ENCODE results near the gene ATP1A1.

Gene ATP1A1

GRCh38 chr1:116433275-116434257 lies 60.5 kb downstream of the ATP1A1 start:
- Mint-ChIP-seq H3K27ac (no peak overlapping the region), H3K27me3 (ENCODE audit: low read depth) (peaks cover 28% of the 10 kb centered on the region), H3K9me3 (no peaks in the 10 kb centered on the region), H3K4me1 (ENCODE audit: low read depth) (no peaks in the 10 kb centered on the region), H3K4me3 (no peak overlapping the region), H3K36me3 (ENCODE audit: low read depth) (no peaks in the 10 kb centered on the region)

DNA sequence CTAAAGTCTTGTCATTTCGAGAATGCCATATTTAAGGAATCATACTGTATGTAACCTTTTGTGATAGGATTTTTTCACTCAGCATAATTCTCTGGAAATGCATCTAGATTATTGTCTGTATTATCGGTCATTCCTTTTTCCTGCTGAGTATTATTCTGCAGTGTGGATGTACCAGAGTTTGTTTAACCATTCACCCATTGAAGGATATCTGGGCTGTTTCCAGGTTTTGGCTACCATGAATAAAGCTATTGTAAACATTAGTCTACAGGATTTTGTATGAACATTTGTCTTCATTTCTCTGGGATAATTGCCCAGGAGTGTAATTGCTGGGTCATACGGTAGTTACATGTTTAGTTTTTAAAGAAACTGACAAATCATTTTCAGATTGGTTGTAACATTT lies 61.8 kb downstream of the ATP1A1 start:
- Mint-ChIP-seq H3K4me3 (no peak overlapping the region), H3K27ac (no peak overlapping the region), H3K9me3 (no peaks in the 10 kb centered on the region), H3K4me1 (ENCODE audit: low read depth) (no peaks in the 10 kb centered on the region), H3K27me3 (ENCODE audit: low read depth) (peaks cover 36% of the 10 kb centered on the region), H3K36me3 (ENCODE audit: low read depth) (no peaks in the 10 kb centered on the region)

DNA sequence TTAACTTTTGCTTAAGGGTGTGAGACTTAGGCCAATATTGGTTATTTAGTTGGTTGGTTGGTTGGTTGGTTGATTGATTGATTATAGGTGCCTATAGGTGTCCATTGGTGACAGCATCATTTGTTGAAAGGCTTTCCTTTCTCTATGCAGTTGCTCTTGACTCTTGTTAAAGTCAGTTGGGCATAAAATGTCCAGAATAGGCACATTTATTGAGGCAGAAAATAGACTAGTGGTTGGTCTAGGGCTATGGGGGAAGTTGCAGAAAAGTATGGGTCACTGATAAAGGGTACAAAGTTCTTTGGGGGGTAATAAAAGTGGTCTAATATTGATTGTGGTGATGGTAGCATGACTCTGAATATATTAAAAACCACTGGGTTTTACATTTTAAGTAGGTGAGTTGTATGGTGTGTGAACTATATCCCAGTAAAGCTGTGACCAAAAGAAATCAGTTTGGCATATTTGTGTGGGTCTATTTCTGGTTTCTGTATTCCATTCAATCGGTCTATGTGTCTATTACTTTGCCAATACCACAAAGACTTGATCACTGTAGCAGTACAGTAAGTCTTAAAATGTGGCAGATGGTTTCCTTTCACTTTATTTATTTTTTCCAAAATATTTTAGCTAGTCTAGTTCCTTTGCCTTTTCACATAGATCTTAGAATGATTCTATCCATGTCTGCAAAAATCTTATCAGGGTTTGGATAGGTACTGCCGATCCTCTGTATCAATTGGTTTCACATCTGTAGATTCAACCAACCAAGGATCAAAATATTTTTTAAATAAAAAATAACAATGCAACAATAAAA lies 63.0 kb downstream of the ATP1A1 start:
- Mint-ChIP-seq H3K27me3 (ENCODE audit: low read depth) (peaks cover 38% of the 10 kb centered on the region), H3K27ac (no peak overlapping the region), H3K4me1 (ENCODE audit: low read depth) (no peaks in the 10 kb centered on the region), H3K4me3 (no peak overlapping the region), H3K36me3 (ENCODE audit: low read depth) (no peaks in the 10 kb centered on the region), H3K9me3 (no peaks in the 10 kb centered on the region)

DNA sequence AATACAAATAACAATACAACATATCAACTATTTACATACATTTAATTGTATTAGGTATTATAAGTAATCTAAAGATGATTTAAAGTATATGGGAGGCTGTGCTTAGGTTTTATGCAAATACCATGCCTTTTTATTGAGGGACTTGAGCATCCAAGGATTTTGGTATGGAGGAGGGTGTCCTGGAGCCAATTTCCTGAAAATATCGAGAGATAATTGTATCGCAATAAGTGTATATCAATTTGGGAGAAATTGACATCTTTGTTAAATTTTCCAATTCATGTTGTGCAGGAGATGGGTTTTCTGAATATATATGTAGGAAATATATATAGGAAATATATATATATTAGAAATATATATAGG lies 63.5 kb downstream of the ATP1A1 start:
- Mint-ChIP-seq H3K27me3 (ENCODE audit: low read depth) (peaks cover 44% of the 10 kb centered on the region), H3K36me3 (ENCODE audit: low read depth) (no peaks in the 10 kb centered on the region), H3K9me3 (no peaks in the 10 kb centered on the region), H3K4me1 (ENCODE audit: low read depth) (no peaks in the 10 kb centered on the region), H3K4me3 (no peak overlapping the region), H3K27ac (no peak overlapping the region)

DNA sequence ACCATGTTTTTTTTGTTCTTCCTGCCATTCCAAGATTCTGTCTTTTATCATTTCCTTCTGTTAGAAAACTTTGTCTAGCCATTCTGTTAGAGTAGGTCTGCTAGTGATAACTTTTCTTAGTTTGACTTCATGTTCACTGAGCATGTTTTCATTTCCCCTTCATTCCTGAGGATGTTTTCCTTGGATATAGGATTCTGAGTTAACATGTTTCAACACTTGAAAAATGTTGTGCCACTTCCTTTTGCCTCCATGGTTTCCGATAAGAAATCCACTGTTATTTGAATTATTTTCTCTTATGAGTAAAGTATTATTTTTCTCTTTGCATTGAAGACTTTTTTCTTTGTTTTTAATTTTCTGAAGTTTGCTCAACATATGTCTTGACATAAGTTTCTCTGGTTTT lies 66.7 kb downstream of the ATP1A1 start:
- no peak overlapping the region for H3K4me3 Mint-ChIP-seq
- H3K27me3 Mint-ChIP-seq (ENCODE audit: low read depth), result peaks cover 53% of the 10 kb centered on the region
- no peaks in the 10 kb centered on the region for H3K4me1 Mint-ChIP-seq (ENCODE audit: low read depth)
- no peaks in the 10 kb centered on the region for H3K36me3 Mint-ChIP-seq (ENCODE audit: low read depth)
- H3K27ac Mint-ChIP-seq, result no peak overlapping the region
- H3K9me3 Mint-ChIP-seq, result no peaks in the 10 kb centered on the region

DNA sequence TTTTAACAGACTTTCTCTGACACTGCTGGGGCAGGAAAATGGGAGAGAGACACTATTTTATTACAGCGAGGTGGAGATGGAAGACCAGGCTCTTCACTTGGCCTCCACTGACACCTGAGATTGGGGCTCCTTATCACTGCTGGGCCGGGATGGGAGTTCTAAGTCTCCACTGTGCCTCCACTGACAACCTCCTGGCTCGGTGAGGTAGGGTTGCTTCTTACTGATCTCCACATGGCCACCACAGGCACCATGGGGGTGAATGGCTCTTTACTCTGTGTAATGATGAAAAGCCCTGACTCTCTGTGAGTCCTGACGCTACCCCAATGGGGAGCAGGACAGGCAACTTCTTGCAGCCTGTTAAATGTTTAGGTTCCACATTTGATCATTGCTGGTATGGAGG lies 67.7 kb downstream of the ATP1A1 start:
- Mint-ChIP-seq H3K27me3 (ENCODE audit: low read depth) (peaks cover 58% of the 10 kb centered on the region), H3K4me3 (no peak overlapping the region), H3K27ac (no peak overlapping the region), H3K9me3 (no peaks in the 10 kb centered on the region), H3K4me1 (ENCODE audit: low read depth) (no peaks in the 10 kb centered on the region), H3K36me3 (ENCODE audit: low read depth) (no peaks in the 10 kb centered on the region)

GRCh38 chr1:116445534-116445933 lies 72.5 kb downstream of the ATP1A1 start:
- no peak overlapping the region for H3K4me3 Mint-ChIP-seq
- no peaks in the 10 kb centered on the region for H3K4me1 Mint-ChIP-seq (ENCODE audit: low read depth)
- peaks cover 33% of the 10 kb centered on the region for H3K27me3 Mint-ChIP-seq (ENCODE audit: low read depth)
- no peaks in the 10 kb centered on the region for H3K36me3 Mint-ChIP-seq (ENCODE audit: low read depth)
- H3K27ac Mint-ChIP-seq, result no peak overlapping the region
- H3K9me3 Mint-ChIP-seq, result no peaks in the 10 kb centered on the region

GRCh38 chr1:116446686-116447085 lies 73.6 kb downstream of the ATP1A1 start:
- H3K27me3 Mint-ChIP-seq (ENCODE audit: low read depth), result peaks cover 21% of the 10 kb centered on the region
- no peak overlapping the region for H3K27ac Mint-ChIP-seq
- H3K4me1 Mint-ChIP-seq (ENCODE audit: low read depth), result no peaks in the 10 kb centered on the region
- no peak overlapping the region for H3K4me3 Mint-ChIP-seq
- no peaks in the 10 kb centered on the region for H3K36me3 Mint-ChIP-seq (ENCODE audit: low read depth)
- no peaks in the 10 kb centered on the region for H3K9me3 Mint-ChIP-seq

DNA sequence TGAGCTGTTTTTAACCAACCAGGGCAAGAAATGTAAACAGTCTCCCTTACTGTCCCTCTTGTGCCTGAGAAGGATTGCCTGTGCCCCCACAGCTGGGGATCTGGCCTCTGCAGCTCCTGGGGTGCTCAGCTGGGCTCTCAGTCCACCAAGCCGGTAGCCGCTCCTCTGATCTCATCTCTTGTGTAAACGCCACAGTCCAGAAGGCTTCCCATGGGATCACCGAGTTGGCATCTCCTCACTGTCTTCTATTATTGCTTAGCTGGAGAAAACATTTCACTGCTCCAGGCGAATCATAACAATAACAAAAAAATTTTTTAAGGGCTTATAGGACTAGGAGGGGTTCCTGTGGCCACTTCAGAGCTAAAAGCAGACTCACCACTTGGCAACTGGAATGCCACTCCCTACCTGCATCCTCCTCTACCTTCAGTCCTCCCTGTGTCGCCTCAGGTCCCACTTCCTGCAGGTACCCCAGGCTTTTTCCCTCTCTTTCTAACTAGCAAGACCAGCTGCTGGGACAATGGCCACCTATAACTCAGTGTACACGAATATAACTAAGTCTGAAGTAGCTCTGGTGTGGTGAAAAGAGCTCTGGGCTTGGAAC lies 75.8 kb downstream of the ATP1A1 start:
- Mint-ChIP-seq H3K4me1 (ENCODE audit: low read depth) (no peaks in the 10 kb centered on the region), H3K36me3 (ENCODE audit: low read depth) (no peaks in the 10 kb centered on the region), H3K9me3 (no peaks in the 10 kb centered on the region), H3K27ac (no peak overlapping the region), H3K27me3 (ENCODE audit: low read depth) (peaks cover 13% of the 10 kb centered on the region), H3K4me3 (no peak overlapping the region)

GRCh38 chr1:116449578-116449977 lies 76.5 kb downstream of the ATP1A1 start:
- Mint-ChIP-seq H3K27me3 (ENCODE audit: low read depth) (peaks cover 13% of the 10 kb centered on the region), H3K4me3 (no peak overlapping the region), H3K9me3 (no peaks in the 10 kb centered on the region), H3K36me3 (ENCODE audit: low read depth) (no peaks in the 10 kb centered on the region), H3K4me1 (ENCODE audit: low read depth) (no peaks in the 10 kb centered on the region), H3K27ac (no peak overlapping the region)

- no peaks in the 10 kb centered on the region for H3K4me1 Mint-ChIP-seq (ENCODE audit: low read depth)
- no peak overlapping the region for H3K4me3 Mint-ChIP-seq
- H3K36me3 Mint-ChIP-seq (ENCODE audit: low read depth), result no peaks in the 10 kb centered on the region
- H3K27ac Mint-ChIP-seq, result no peak overlapping the region
- H3K27me3 Mint-ChIP-seq (ENCODE audit: low read depth), result no peaks in the 10 kb centered on the region
- H3K9me3 Mint-ChIP-seq, result no peaks in the 10 kb centered on the region
Measured at GRCh38 chr1:116451702-116452101, 78.7 kb downstream of the ATP1A1 start.

DNA sequence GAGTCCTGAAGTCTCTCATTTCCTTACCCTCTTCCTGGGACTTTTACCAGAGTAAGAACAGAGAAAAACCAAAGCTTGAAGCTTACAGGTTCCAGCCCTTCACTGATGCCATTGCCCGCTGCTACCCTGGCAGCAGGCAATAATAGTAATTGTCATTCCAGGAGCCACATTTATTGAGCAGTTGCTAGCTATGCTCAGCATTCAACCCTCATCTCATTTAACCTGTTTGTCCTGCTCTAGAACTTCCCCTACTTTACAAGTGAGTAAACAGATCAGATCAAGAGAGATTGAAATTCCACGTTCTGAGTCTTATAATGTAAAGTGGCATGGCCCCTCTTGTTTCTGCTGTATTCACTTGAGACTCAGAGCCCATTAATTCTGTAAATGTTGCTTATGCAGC lies 80.4 kb downstream of the ATP1A1 start:
- Mint-ChIP-seq H3K4me1 (ENCODE audit: low read depth) (no peaks in the 10 kb centered on the region), H3K27me3 (ENCODE audit: low read depth) (no peaks in the 10 kb centered on the region), H3K9me3 (no peaks in the 10 kb centered on the region), H3K4me3 (no peak overlapping the region), H3K36me3 (ENCODE audit: low read depth) (no peaks in the 10 kb centered on the region), H3K27ac (no peak overlapping the region)

GRCh38 chr1:116453906-116454305 lies 80.9 kb downstream of the ATP1A1 start:
- no peaks in the 10 kb centered on the region for H3K4me1 Mint-ChIP-seq (ENCODE audit: low read depth)

More at GRCh38 chr1:116453906-116454305, 80.9 kb downstream of the ATP1A1 start:
- no peaks in the 10 kb centered on the region for H3K36me3 Mint-ChIP-seq (ENCODE audit: low read depth)
- H3K9me3 Mint-ChIP-seq, result no peaks in the 10 kb centered on the region
- no peaks in the 10 kb centered on the region for H3K27me3 Mint-ChIP-seq (ENCODE audit: low read depth)
- no peak overlapping the region for H3K27ac Mint-ChIP-seq
- H3K4me3 Mint-ChIP-seq, result no peak overlapping the region
